H9 (cell line): ENCODE data around the gene BHLHE40. TPM values are rescaled to one million over a fixed set of nuclear protein-coding genes. Genes with fewer than 3 reads are reported as not detected.

Source experiments
- DNase-seq: peaks from one replicate; pipeline ENCODE4 v3.0.0-alpha.2; 2017
- H2AFZ ChIP-seq: one replicate; pipeline ENCODE4 v1.6.1; 2013; ENCODE audit warnings: mild to moderate bottlenecking, low read length, control low read depth, moderate library complexity
- H2AK5ac ChIP-seq: 2 replicates; pipeline ENCODE4 v1.6.1; 2013; ENCODE audit warnings: low read length, control low read depth, mixed read lengths; ENCODE audit not compliant: insufficient read length
- H2BK120ac ChIP-seq: one replicate; pipeline ENCODE4 v1.6.1; 2013; ENCODE audit warnings: low read depth, mild to moderate bottlenecking, low read length, control low read depth, inconsistent platforms; ENCODE audit not compliant: poor library complexity, severe bottlenecking
- H2BK12ac ChIP-seq: 2 replicates; pipeline ENCODE4 v1.6.1; 2013; ENCODE audit warnings: low read length, control low read depth, mixed read lengths, low read depth; ENCODE audit not compliant: insufficient read length
- H2BK15ac ChIP-seq: 2 replicates; pipeline ENCODE4 v1.6.1; 2013; ENCODE audit warnings: low read depth, low read length, control low read depth
- H2BK20ac ChIP-seq: one replicate; pipeline ENCODE4 v1.6.1; 2013; ENCODE audit warnings: low read depth, mild to moderate bottlenecking, low read length, control low read depth, inconsistent platforms; ENCODE audit not compliant: poor library complexity, severe bottlenecking
- H2BK5ac ChIP-seq: 2 replicates; pipeline ENCODE4 v1.6.1; 2013; ENCODE audit warnings: low read length, control low read depth, mixed read lengths; ENCODE audit not compliant: insufficient read length
- H3K14ac ChIP-seq: 2 replicates; pipeline ENCODE4 v1.6.1; 2013; ENCODE audit warnings: low read length, control low read depth; ENCODE audit not compliant: insufficient read depth
- H3K18ac ChIP-seq: 2 replicates; pipeline ENCODE4 v1.6.1; 2013; ENCODE audit warnings: low read depth, mild to moderate bottlenecking, mixed read lengths, low read length, control low read depth; ENCODE audit not compliant: insufficient read length
- H3K23ac ChIP-seq: 2 replicates; pipeline ENCODE4 v1.6.1; 2013; ENCODE audit warnings: low read length, control low read depth, mixed read lengths, low read depth; ENCODE audit not compliant: insufficient read length
- H3K23me2 ChIP-seq: 2 replicates; pipeline ENCODE4 v1.6.1; 2013; ENCODE audit warnings: low read depth, mild to moderate bottlenecking, mixed read lengths, low read length, control low read depth; ENCODE audit not compliant: insufficient read length, poor library complexity, severe bottlenecking
- H3K27ac ChIP-seq: 2 replicates; pipeline ENCODE4 v1.5.1; 2013; ENCODE audit warnings: low read length, control low read depth, mixed read lengths, low read depth; ENCODE audit not compliant: insufficient read length
- H3K27me3 ChIP-seq: 2 replicates; pipeline ENCODE4 v1.6.1; 2013; ENCODE audit warnings: low read length, control low read depth, inconsistent platforms; ENCODE audit not compliant: insufficient read depth
- H3K4ac ChIP-seq: 2 replicates; pipeline ENCODE4 v1.6.1; 2013; ENCODE audit warnings: low read depth, mild to moderate bottlenecking, control low read depth, inconsistent platforms, low read length, moderate library complexity
- H3K4me1 ChIP-seq: 2 replicates; pipeline ENCODE4 v1.6.1; 2013; ENCODE audit warnings: low read length, control low read depth, inconsistent platforms; ENCODE audit not compliant: insufficient read depth
- H3K4me2 ChIP-seq: 2 replicates; pipeline ENCODE4 v1.6.1; 2013; ENCODE audit warnings: low read length, control low read depth, mixed read lengths; ENCODE audit not compliant: insufficient read length, insufficient read depth
- H3K56ac ChIP-seq: 2 replicates; pipeline ENCODE4 v1.6.1; 2013; ENCODE audit warnings: low read depth, mild to moderate bottlenecking, mixed read lengths, low read length, control low read depth; ENCODE audit not compliant: insufficient read length
- H3K79me1 ChIP-seq: 2 replicates; pipeline ENCODE4 v1.6.1; 2013; ENCODE audit warnings: low read depth, mild to moderate bottlenecking, moderate library complexity, low read length, control low read depth, inconsistent platforms; ENCODE audit not compliant: insufficient read depth, poor library complexity, severe bottlenecking
- H3K79me2 ChIP-seq: 2 replicates; pipeline ENCODE4 v1.6.1; 2013; ENCODE audit warnings: low read length, control low read depth, inconsistent platforms; ENCODE audit not compliant: insufficient read depth
- H3K9ac ChIP-seq: 2 replicates; pipeline ENCODE4 v1.6.1; 2013; ENCODE audit warnings: low read length, control low read depth, mixed read lengths; ENCODE audit not compliant: insufficient read length; ENCODE audit errors: extremely low read depth
- H3K9me3 ChIP-seq: one replicate; pipeline ENCODE4 v1.6.1; 2013; ENCODE audit warnings: low read depth, low read length, inconsistent platforms; ENCODE audit not compliant: control insufficient read depth
- H3T11ph ChIP-seq: one replicate; pipeline ENCODE4 v1.6.1; 2013; ENCODE audit warnings: mild to moderate bottlenecking, low read length, control low read depth, inconsistent platforms
- H4K20me1 ChIP-seq: one replicate; pipeline ENCODE4 v1.6.1; 2013; ENCODE audit not compliant: control insufficient read depth, insufficient read length, insufficient read depth
- H4K5ac ChIP-seq: 2 replicates; pipeline ENCODE4 v1.6.1; 2013; ENCODE audit warnings: low read depth, mild to moderate bottlenecking, mixed read lengths, low read length, control low read depth; ENCODE audit not compliant: insufficient read length
- H4K8ac ChIP-seq: replicated peaks from 2 replicates; pipeline ENCODE4 v1.6.1; 2013; ENCODE audit warnings: low read length, control low read depth, mixed read lengths, low read depth; ENCODE audit not compliant: insufficient read length
- H4K91ac ChIP-seq: 2 replicates; pipeline ENCODE4 v1.6.1; 2013; ENCODE audit warnings: low read depth, mild to moderate bottlenecking, moderate library complexity, mixed read lengths, low read length, control low read depth; ENCODE audit not compliant: insufficient read length
- H3K27ac Mint-ChIP-seq, 3 experiments: 2 replicates in 2 of 3; 3 replicates in 1 of 3; pipeline ENCODE4 v1.8.0; 2020 to 2021; ENCODE audit warnings: mixed read lengths in 3 of 3, mild to moderate bottlenecking in 1 of 3, moderate library complexity in 1 of 3
- H3K27me3 Mint-ChIP-seq: 2 replicates; pipeline ENCODE4 v1.8.0; 2021; ENCODE audit warnings: low read depth, mild to moderate bottlenecking, moderate library complexity, mixed read lengths
- H3K36me3 Mint-ChIP-seq, 3 experiments: 2 replicates in 2 of 3; 3 replicates in 1 of 3; pipeline ENCODE4 v1.8.0; 2020 to 2021; ENCODE audit warnings: low read depth in 3 of 3, mixed read lengths in 3 of 3; ENCODE audit not compliant: insufficient read depth in 1 of 3
- H3K4me1 Mint-ChIP-seq, 2 experiments: 2 replicates each; pipeline ENCODE4 v1.8.0; 2020; ENCODE audit warnings: mixed read lengths in 2 of 2
- H3K4me3 Mint-ChIP-seq, 2 experiments: 2 replicates in 1 of 2; 3 replicates in 1 of 2; pipeline ENCODE4 v1.8.0; 2020 to 2021; ENCODE audit warnings: mild to moderate bottlenecking in 2 of 2, mixed read lengths in 2 of 2, moderate library complexity in 1 of 2
- H3K9me3 Mint-ChIP-seq, 2 experiments: 2 replicates in 1 of 2; 3 replicates in 1 of 2; pipeline ENCODE4 v1.8.0; 2020; ENCODE audit warnings: mild to moderate bottlenecking in 2 of 2, mixed read lengths in 2 of 2, moderate library complexity in 1 of 2
- CTCF ChIP-seq: fragments of 200-600 bp; sonication (generic); conservative IDR thresholded peaks from 3 replicates; pipeline ENCODE4 v1.8.0; 2021; ENCODE audit warnings: antibody characterized with exemption, mild to moderate bottlenecking
- WGBS: extraction: QIAGEN DNeasy Blood & Tissue Kit; methylation state at CpG from one replicate; pipeline ENCODE4 v1.1.7; 2013; ENCODE audit warnings: missing lambda C conversion rate, low lambda C conversion rate, mixed read lengths; ENCODE audit not compliant: insufficient read length; ENCODE audit errors: extremely low coverage; 5-methylcytosine and 5-hydroxymethylcytosine counted together
- total RNA-seq: library from RNA; stranded (reverse); gene quantifications from 2 replicates; pipeline ENCODE4 v1.2.1, GENCODE V29; 2021

Gene BHLHE40
- total RNA-seq, 1 experiment from 2014 or later, result 4.1 TPM

GRCh38 chr3:4949004-4949403, 30.2 kb upstream of the BHLHE40 start:
- Histone ChIP-seq H2BK20ac (no peak overlapping the region), H3K4ac (no peak overlapping the region), H2BK12ac (no peak overlapping the region), H3K56ac (no peak overlapping the region), H3K18ac (no peak overlapping the region), H4K91ac (no peak overlapping the region), H3K79me1 (no peaks in the 10 kb centered on the region), H3K79me2 (no peaks in the 10 kb centered on the region), H3K23ac (no peak overlapping the region), H4K8ac (no peak overlapping the region), H4K5ac (no peak overlapping the region), H3T11ph (no peak overlapping the region), H3K14ac (no peak overlapping the region), H3K4me2 (no peak overlapping the region), H2AFZ (no peak overlapping the region), H3K9ac (no peak overlapping the region), H3K23me2 (no peaks in the 10 kb centered on the region), H2BK5ac (no peak overlapping the region), H3K27ac (no peak overlapping the region), H2BK120ac (no peak overlapping the region), H2BK15ac (no peak overlapping the region), H2AK5ac (no peak overlapping the region), H4K20me1 (no peaks in the 10 kb centered on the region), H3K9me3 (no peaks in the 10 kb centered on the region), H3K4me1 (no peaks in the 10 kb centered on the region), H3K27me3 (no peaks in the 10 kb centered on the region)
- DNase-seq, result no peak
- TF ChIP-seq CTCF, result no peak
- Mint-ChIP-seq H3K9me3 (no peaks in the 10 kb centered on the region; a peak in 1 of 5 replicates), H3K27me3 (no peaks in the 10 kb centered on the region), H3K4me3 (no peak overlapping the region), H3K36me3 (no peaks in the 10 kb centered on the region; a peak in 1 of 7 replicates), H3K27ac (no peak overlapping the region; a peak in 2 of 7 replicates), H3K4me1 (peaks cover 7 to 10% of the 10 kb centered on the region in 2 experiments; a peak in 3 of 4 replicates)
- no CpG with 5 or more reads among the region's 2 CpGs for WGBS
